Raji (cell line): Measurements from ENCODE around the gene ANKUB1.

Experiments used
- POLR2A ChIP-seq: IDR thresholded peaks from 2 replicates; pipeline ENCODE4 v1.6.1; 2011; ENCODE audit warnings: low read depth, low read length, control low read depth; ENCODE audit not compliant: insufficient read depth

The ANKUB1 gene

DNA sequence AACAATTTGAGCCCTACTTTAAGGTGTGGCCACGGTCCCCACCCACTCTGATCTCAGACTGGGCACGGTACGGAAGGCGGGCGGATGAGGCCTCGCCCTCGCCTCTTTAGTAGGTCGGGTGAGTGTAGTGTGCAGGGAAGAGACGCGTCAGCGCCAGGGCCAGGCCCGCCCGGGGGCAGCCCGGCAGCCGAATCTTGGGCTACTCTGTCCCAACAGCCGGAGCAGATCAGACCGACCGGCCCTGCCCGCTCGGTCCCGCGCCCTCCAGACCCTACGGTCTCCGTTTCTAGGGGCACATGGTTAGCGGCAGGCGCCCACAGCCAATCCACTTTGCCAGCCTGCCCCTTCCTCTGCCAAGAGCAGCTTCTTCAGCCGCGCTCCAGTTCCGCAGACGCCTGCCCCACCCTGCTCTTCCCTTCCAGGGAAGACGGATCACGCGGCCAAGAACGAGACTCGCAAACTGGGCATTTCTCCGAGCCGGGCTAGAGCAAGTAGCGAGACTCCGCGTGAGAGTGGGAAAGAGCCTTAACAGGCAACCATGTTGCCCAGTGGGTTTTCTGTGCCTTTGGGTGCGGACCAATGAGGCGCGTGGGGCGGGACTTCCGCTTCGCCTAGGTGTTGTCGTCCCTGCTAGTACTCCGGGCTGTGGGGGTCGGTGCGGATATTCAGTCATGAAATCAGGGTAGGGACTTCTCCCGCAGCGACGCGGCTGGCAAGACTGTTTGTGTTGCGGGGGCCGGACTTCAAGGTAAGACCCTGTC, 20.4 kb upstream of the ANKUB1 start, which contains the start of gene RNF13:
RNF13 (plus strand) TSS at position 610 of the 761 bp plus-strand sequence. CDS start 32,812 bp downstream, outside the sequence.
- TF ChIP-seq POLR2A: peak; percentile 80

DNA sequence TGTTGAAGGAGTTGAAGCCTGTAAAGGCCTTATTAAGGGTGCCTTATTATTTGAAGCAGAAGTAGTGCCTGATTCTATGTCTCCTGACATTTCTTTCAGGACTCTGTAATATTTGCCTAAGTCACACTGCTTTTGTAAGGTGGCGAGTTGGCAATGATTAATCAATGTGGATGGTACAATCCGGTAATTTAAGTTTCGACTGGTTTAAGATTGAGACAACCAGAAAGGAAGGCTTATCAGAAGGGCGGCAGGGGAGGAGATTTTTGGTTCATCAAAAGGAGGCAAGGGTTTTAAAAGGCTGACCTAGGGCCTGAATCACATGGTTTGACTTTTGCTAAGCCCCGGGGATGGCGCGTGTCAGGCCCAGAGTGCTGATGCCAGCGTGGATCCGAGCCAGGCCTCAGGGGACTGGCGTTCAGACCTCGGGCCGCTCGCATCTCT, 19.8 kb upstream of the ANKUB1 start:
- no peak for TF ChIP-seq POLR2A

DNA sequence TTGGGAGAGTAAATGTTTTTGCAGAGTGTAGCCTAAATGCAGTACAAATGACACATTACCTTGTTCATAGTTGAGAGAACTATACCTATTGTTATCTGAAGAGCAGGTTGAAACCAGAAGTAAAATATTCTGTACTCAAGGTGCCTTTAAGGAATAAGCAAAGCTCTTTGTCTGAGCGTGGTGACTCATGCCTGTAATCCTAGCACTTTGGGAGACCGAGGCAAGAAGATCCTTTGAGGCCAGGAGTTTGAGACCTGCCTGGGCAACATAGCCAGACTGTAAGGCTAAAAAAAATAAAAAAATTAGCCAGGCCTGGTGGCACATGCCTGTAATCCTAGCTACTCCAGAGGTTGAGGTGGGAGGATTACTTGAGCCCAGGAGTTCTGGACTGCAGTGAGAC, 18.5 kb upstream of the ANKUB1 start:
- TF ChIP-seq POLR2A: no peak

DNA sequence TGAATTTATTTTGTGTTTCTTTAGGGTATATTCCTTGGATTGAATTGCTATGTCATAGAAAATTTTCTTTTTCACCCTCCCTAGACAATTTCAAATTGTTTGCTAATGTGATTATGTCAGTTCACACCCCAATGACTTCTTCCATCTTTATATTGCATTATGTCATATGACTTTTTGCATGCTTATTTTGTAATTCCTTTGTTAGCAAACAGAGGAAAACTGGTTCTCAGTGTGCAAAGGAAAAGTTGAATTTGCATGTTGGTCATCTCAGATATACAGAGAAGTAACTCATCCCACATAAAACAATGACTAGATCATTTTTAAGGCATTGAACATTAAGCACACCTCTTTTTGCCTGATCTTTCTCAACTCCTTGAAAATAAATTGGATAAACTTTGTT, 17.3 kb upstream of the ANKUB1 start:
- TF ChIP-seq POLR2A: no peak

DNA sequence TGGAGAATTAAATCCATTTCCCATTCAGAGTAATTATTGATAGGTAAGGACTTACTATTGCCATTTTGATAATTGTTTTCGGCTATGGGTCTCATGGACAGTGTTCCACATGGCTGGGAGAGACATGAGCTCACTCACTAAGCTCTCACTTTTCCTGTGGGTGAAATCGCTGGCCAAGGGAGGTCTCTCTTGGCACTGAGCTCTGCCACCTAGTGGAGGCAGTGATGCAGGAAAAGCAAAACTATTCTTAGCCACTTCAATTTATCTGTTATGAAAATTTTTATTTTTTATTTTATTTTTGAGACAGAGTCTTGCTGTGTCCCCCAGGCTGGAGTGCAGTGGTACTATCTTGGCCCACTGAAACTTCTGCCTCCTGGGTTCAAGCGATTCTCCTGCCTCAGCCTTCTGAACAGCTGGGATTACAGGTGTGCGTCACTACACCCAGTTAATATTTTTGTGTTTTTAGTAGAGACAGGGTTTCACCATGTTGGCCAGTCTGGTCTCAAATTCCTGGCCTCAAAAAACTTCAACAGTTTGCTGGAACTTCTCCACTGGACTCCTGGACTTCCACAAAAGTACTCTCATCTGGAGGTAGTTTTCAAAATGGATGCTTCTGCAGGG, 16.0 kb upstream of the ANKUB1 start:
- no peak for TF ChIP-seq POLR2A

DNA sequence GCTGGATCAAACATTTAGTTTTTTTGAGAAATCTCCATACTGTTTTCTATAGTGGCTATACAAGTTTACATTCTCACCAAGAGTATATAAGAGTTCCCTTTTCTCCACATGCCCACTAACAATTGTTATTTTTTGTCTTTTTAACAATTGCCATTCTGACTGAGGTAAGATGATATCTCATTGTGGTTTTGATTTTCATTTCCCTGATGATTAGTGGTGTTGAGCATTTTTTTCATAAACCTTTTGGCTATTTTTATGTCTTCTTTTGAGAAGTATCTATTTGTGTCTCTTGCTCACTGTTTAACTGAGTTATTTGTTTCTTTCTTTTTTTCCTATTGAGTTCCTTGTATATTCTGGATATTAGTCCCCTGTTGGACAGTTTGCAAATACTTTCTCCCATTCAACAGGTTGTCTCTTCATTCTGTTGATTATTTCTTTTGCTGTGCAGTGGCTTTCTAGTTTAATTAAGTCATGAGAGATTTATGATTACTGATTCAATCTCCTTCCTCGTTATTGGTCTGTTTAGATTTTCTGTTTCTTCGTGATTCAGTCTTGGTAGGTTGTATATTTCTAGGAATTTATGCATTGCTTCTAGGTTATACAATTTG, 13.9 kb upstream of the ANKUB1 start:
- no peak for TF ChIP-seq POLR2A

DNA sequence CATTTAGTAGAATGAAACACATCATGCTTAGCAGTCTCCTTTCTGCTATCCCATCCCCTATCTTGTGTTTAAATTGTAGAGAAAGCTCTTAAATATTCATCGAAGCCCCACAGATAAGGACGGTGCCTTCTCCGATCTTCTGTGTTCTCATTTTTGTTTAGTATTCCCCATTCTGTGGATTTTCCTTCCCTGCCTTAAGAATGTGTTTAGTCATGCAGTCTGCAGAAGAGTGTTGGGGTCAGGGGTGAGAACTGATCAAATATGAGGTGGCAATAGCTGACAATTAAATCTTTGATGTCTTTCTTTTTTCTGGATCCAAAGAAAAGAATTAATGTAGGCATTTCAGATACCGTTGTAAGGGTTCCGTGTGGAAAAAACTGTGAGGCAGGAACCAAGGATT, 9.3 kb upstream of the ANKUB1 start:
- TF ChIP-seq POLR2A: no peak

DNA sequence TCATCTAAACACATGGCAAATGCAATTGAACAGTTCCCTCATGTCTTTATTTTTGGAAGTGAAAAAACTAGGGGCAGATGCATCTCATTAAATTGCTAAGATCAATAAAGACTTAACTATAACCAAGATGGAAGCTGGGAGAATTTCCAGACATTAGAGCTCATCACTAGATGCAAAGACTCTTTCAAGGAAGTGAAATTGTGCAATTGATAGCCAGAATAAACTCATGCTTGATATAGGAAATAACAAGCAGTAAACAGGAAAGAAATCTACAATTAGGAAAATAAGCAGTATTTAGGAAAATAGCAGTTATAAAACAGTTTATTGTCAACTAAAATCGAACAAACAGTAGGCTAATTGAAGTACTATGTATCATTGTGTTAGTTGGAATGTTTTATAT, 8.8 kb upstream of the ANKUB1 start:
- TF ChIP-seq POLR2A: no peak

DNA sequence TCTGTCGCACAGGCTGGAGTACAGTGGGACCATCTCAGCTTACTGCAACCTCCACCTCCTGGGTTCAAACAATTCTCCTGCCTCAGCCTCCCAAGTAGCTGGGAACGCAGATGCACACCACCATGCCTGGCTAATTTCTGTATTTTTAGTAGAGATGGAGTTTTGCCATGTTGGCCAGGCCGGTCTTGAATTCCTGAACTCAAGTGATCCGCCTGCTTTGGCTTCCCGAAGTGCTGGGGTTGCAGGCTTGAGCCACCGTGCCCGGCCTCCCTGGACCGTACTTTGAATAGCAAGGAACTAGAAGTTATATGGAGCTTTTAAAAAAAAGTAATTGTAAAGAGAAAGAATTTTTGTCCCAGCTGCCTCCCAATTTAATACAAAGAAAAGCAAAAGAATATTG, 8.3 kb upstream of the ANKUB1 start:
- TF ChIP-seq POLR2A: no peak

DNA sequence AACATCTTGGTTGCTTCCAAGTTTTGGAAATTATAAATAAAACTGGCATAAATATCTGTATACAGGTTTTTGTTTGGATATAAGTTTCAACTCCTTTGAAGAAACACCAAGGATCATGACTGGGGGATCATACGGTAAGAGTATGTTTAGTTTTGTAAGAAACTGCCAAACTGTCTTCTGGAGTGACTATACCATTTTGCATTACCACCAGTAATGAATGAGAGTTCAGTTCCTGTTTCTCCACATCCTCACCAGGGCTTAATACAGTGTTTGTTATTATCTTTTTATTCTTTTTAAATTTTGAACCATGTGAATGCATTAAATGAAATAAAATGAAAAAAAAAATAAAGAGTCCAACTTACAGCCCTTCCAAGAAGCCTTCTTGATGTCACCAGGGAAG, 3.7 kb upstream of the ANKUB1 start:
- no peak for TF ChIP-seq POLR2A

DNA sequence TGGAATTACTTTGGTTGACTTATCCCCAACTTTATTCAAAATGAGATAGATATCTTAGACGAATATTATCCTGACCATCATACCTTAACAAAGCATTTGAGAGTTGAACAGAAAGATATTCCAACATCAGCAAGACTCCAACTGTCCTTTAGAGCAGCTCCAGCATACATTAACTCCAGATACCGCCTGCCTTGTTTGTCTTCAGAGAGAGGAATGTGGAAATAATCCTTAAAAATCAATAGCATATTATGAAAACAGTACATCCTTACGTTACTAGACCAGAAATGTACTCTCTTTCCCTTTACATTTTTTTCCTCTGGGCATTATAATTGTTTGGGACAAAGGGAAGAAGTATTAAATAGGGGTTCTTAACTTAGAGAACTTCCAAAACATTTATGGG, 1.7 kb downstream of the ANKUB1 start:
- TF ChIP-seq POLR2A: no peak

DNA sequence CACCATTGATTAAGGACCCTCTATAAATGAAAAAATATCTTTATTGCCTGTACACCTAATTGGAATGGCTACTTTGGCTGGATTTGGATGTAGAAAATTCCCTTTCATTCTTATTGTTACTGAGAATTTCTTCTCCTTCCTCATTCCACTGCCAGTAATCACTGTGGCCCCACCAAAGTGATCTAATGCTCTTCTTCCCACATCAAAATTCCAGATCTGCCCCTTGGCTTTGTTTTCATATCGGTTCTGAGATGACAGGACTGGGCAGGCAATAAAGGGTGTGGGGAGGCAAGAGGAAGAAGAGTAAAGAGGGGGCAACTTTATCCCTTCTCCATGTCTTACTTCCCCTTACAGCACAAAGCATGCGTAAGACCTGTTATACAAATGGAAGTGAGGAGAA, 2.1 kb downstream of the ANKUB1 start:
- no peak for TF ChIP-seq POLR2A

DNA sequence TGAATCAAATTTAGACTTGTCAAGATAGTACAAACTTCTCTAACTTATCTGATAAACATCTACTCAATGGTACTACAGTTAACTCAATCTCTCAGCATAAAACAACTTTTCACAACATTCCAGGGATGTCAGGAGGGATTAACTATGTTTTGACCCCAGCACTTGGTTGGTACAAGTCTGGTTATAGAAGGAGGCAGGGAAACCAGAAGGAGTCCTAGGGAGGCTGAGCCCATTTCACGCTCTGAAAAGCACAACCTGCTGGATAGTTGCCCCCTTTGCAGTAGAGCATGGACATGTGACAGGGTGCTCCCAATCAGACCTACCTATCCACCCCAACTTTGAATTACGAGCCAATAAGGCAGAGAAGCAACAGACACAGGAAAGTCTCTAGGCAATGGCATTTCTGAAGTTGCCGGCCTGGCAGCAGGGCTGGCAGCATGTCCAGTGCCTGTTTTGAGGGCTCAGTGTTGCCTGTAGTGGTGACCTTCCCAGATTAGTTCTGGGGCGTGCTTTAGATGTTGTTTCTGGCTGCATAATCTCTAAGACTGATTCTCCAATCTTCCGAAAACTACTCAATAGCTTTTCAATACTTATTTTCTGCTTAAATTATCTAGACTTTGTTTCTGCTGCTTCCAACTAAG, 8.2 kb downstream of the ANKUB1 start:
- no peak for TF ChIP-seq POLR2A

DNA sequence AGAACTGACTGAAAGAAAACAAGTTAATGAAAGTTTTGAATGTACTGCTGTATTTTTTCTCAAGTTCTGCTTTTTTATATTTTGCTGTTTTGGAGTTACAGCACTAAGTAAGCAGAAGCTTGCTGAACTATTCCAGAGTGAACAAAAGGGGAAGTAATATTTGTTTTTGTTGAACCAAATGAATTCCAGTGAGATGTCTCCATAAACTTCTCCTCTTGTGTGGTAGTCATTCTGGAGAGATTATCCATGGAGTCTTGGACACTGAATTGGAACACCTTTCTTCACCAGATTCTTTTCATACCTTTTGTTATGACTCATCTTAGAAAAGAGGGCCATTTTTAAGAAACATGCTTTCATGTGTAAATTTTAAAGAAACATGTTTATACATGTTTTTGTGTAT, 8.8 kb downstream of the ANKUB1 start:
- no peak for TF ChIP-seq POLR2A

DNA sequence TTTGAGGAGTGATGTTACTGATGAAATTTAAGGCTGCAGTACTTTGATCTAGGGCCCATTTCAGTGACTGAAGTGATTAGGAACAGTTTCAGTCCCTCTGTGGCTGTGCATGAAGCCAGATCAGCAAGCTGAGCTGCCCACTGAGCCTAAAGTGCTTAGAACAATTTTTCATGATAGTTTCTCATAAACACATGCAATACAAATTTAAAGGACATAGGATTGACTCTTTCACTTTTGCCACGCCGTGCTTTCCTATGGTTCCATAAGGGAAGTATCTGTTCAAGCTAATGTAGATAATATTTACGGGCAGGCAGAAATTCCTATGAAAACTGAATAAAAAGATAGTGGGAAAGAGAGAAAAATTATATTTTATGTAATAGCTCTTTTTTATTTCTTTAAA, 10.6 kb downstream of the ANKUB1 start:
- TF ChIP-seq POLR2A: no peak

DNA sequence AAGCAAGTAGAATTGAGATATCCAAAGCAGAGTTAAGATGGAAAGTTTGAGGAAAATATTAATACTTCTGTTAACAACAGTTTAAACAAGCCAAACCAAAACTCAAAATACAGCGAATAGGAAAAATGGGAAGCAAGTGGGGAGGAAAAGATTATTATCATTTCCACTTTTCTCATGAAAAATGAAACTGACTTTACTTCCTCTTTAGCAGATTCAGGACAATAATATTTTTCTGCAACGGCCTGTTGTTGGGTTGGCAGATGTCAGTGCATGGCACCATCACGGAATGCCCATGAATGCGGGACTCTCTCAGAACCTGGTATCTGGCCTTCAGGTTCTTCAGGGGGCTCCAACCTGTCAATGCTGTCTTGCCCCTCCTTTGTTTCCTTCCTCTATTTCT, 11.1 kb downstream of the ANKUB1 start:
- TF ChIP-seq POLR2A: no peak

DNA sequence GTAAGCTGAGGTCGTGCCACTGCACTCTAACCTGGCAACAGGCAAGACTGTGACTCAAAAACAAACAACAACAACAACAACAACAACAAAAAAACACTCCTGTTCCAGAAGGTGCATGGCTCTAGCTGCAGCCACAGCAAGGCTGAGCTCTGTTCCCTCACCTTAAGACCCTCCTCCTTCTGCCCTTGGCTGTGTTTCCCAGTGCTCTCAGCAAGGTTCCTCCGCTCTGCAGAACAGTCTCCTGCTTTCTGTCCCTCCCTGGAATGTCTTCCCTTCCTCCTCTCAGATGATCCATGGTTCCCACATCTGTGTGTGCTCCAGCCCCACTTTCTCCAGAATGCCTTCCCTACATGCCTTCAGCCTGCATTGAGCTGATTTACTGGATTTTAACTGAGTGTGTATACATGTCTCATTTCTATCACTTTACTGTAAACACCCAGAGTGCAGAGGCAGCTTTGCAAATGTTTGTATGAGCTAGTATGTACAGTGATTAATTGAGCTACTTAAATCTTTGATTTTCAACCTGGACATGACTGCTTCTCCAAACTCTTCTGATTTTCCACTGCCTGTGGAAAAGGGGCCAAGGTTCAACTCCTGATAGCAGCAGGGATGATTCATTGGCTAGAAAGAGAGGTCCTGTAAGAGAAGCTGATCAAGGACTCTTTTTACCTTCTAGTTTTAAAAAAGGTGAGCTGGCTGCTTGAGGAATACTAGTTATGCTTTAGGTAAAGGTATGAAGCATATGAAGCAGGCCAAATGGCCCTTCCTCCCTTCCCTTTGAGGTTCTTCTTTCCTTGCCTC, 14.7 kb downstream of the ANKUB1 start:
- no peak for TF ChIP-seq POLR2A
